Measurements from ENCODE around the gene SLC35F4. TPM values are rescaled to one million over a fixed set of nuclear protein-coding genes. Genes with fewer than 3 reads are reported as not detected.

Gene SLC35F4
- total RNA-seq, 1 donor from 2014 or later: not detected

- H3K27ac ChIP-seq: no peak overlapping the region
- H3K36me3 ChIP-seq: no peaks in the 10 kb centered on the region
- intact Hi-C loops (cut with DNase I): no loop called here
- peak; percentile 38 for TF ChIP-seq CTCF (IDR thresholded peaks at IDR 0.05)
- H3K9me3 ChIP-seq: no peaks in the 10 kb centered on the region
- H3K4me3 ChIP-seq: no peak overlapping the region
- H3K27me3 ChIP-seq (ENCODE audit: low read depth): peaks cover 8% of the 10 kb centered on the region
- no peak for DNase-seq
- ATAC-seq: peak in 1 of 2 donors; percentile 41
- no peaks in the 10 kb centered on the region for H3K4me1 ChIP-seq
These were observed 5.7 kb upstream of the SLC35F4 start for GRCh38 chr14:57871459-57872080.

DNA sequence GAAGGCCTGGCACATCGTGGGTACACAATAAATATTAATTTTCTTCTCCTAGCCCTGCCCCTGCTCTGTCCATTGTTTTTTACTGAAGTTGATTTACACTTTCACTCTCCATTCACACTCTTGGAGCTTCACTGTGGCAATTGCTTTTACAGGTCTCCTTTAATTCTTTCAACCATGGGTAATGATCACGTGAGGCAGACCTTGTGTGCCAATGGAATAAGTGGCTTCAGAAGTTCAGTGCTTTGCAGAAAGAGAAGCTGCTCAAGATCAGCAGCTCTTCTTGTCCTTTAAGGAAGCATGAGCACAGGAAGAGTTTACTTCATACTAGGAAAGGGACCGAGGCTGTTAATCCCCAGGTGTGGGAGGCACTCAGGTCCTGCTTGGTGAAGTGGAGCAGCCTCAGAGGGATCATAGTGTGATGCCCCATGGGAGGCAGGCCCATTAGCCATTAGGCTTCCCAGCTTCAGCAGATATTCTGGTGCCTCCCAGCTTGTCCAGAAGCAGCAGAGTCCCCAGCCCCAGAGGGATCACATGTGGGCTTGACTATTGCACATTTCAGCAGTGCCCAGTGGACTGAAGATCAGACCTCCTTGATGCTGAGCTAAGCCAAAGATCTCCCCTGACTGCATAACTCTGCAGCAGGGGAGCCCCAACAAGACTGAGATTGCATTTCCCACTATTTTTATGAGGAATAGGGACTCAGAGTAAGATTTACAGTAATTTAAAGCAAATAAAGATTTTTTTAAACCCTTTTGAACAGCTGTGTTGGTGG, 5.0 kb upstream of the SLC35F4 start:
- no peak for ATAC-seq
- no peaks in the 10 kb centered on the region for H3K36me3 ChIP-seq
- H3K9me3 ChIP-seq: no peaks in the 10 kb centered on the region
- no peak for TF ChIP-seq CTCF (IDR thresholded peaks at IDR 0.05)
- no peaks in the 10 kb centered on the region for H3K4me1 ChIP-seq
- no peak overlapping the region for H3K4me3 ChIP-seq
- intact Hi-C loops (cut with DNase I): no loop called here
- no peak for DNase-seq
- peaks cover 15% of the 10 kb centered on the region for H3K27me3 ChIP-seq (ENCODE audit: low read depth)
- no peak overlapping the region for H3K27ac ChIP-seq

DNA sequence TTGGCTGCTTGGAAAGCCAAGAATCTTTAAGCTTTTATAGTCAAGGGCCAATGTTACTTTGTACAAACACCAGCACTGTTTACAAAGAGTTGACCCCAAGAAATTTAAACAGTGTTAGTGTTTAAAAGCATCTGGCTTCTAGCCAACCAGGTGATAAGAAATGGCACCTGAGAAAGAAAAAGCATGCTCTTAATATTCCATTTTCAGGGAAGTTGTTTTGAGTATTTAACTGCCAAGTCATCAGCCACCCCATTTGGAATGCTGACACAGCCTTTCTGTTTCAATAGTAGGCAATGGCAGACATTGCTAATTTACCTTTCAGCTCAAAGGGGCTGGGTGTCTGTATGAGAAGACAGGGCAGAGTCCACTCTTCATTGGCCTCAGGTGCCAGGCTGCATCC, 3.7 kb upstream of the SLC35F4 start:
- Histone ChIP-seq H3K36me3 (no peaks in the 10 kb centered on the region), H3K9me3 (no peaks in the 10 kb centered on the region), H3K4me3 (no peak overlapping the region), H3K27ac (no peak overlapping the region), H3K27me3 (ENCODE audit: low read depth) (peaks cover 28% of the 10 kb centered on the region), H3K4me1 (no peaks in the 10 kb centered on the region)
- intact Hi-C loops (cut with DNase I): no loop called here
- DNase-seq (no peak), ATAC-seq (peak in 1 of 2 donors; percentile 69)
- TF ChIP-seq CTCF (IDR thresholded peaks at IDR 0.05): no peak

- intact Hi-C loops (cut with DNase I): no loop called here
- Histone ChIP-seq H3K27ac (no peak overlapping the region), H3K9me3 (no peaks in the 10 kb centered on the region), H3K27me3 (ENCODE audit: low read depth) (peaks cover 42% of the 10 kb centered on the region), H3K4me1 (no peaks in the 10 kb centered on the region), H3K36me3 (no peaks in the 10 kb centered on the region), H3K4me3 (no peak overlapping the region)
- no peak for TF ChIP-seq CTCF (IDR thresholded peaks at IDR 0.05)
- no peak for DNase-seq
- ATAC-seq: no peak
These were observed 360 bp upstream of the SLC35F4 start for GRCh38 chr14:57866199-57866705.

- no peak for TF ChIP-seq CTCF (IDR thresholded peaks at IDR 0.05)
- H3K27me3 ChIP-seq (ENCODE audit: low read depth): peaks cover 42% of the 10 kb centered on the region
- ATAC-seq: no peak
- H3K9me3 ChIP-seq: no peaks in the 10 kb centered on the region
- no peak overlapping the region for H3K4me3 ChIP-seq
- DNase-seq: no peak
- intact Hi-C loops (cut with DNase I): no loop called here
- no peaks in the 10 kb centered on the region for H3K36me3 ChIP-seq
- no peaks in the 10 kb centered on the region for H3K4me1 ChIP-seq
- H3K27ac ChIP-seq: no peak overlapping the region
These were observed 858 bp downstream of the SLC35F4 start for GRCh38 chr14:57865066-57865402.

All from lower lobe of right lung (tissue), 2 donors.